Transverse colon (tissue), 4 donors: Measurements from ENCODE around the gene MTMR3. TPM values are rescaled to one million over a fixed set of nuclear protein-coding genes. Genes with fewer than 3 reads are reported as not detected.

Experiments used
- DNase-seq: peaks from one replicate; pipeline ENCODE4 v3.0.0-alpha.2; 2019
- H3K27ac ChIP-seq, 4 donors: fragments of 200-600 bp; sonication (generic); 2 replicates each; pipeline ENCODE4 v1.5.1; 2016 to 2018; ENCODE audit warnings: inconsistent platforms in 4 of 4
- H3K27me3 ChIP-seq: fragments of 200-600 bp; sonication (generic); 2 replicates; pipeline ENCODE4 v1.5.1; 2017; ENCODE audit warnings: inconsistent platforms
- H3K36me3 ChIP-seq, 4 donors: fragments of 200-600 bp; sonication (generic); 2 replicates each; pipeline ENCODE4 v1.5.1; 2017 to 2019; ENCODE audit warnings: inconsistent platforms in 4 of 4
- H3K4me1 ChIP-seq, 4 donors: fragments of 200-600 bp; sonication (generic); 2 replicates each; pipeline ENCODE4 v1.5.1; 2017 to 2020; ENCODE audit warnings: inconsistent platforms in 4 of 4
- H3K4me3 ChIP-seq, 4 donors: fragments of 200-600 bp; sonication (generic); 1 replicate in 1 of 4; 2 replicates in 3 of 4; pipeline versions ENCODE4 v1.5.1 to v1.6.1; 2017 to 2019; ENCODE audit warnings: inconsistent platforms in 4 of 4
- H3K9me3 ChIP-seq, 2 donors: fragments of 200-600 bp; sonication (generic); 2 replicates each; pipeline ENCODE4 v1.5.1; 2017 to 2019; ENCODE audit warnings: inconsistent platforms in 2 of 2
- CTCF ChIP-seq, 5 experiments: fragments of 200-600 bp in 3 of 5; fragments of 450-650 bp in 2 of 5; sonication (generic) in 3 of 5; IDR thresholded peaks; 1 replicate in 2 of 5; 2 replicates in 3 of 5; pipeline ENCODE4 v1.5.1; 2016 to 2017; ENCODE audit warnings: antibody characterized with exemption in 5 of 5, inconsistent platforms in 3 of 5, mild to moderate bottlenecking in 2 of 5, moderate library complexity in 1 of 5
- EP300 ChIP-seq: sonication (generic); formaldehyde crosslinking; IDR thresholded peaks from one replicate; pipeline ENCODE4 v1.6.1; 2017; ENCODE audit warnings: antibody characterized with exemption, low read depth
- POLR2A ChIP-seq: fragments of 450-650 bp; IDR thresholded peaks from one replicate; pipeline ENCODE4 v1.6.1; 2016; ENCODE audit warnings: antibody characterized with exemption, mild to moderate bottlenecking, moderate library complexity
- POLR2AphosphoS5 ChIP-seq, 3 donors: sonication (generic); formaldehyde crosslinking; IDR thresholded peaks; one replicate each; pipeline ENCODE4 v1.6.1; 2016; ENCODE audit warnings: antibody characterized with exemption in 3 of 3
- WGBS, 2 donors: methylation state at CpG; one replicate each; pipeline ENCODE4 v1.1.5; 2018; ENCODE audit warnings: low coverage in 1 of 2; 5-methylcytosine and 5-hydroxymethylcytosine counted together
- in situ Hi-C, 4 donors: fragments of 200-750 bp; cut with MboI; loops; one replicate each; pipeline versions ENCODE4 v1.15.0 to v1.15.1; 2017; ENCODE audit warnings: low sequenced_read_pairs in 3 of 4, low pct_ligation_motif_present in 1 of 4, low pct_unique_long_range_greater_than_20kb in 1 of 4
- intact Hi-C: fragments of 100-400 bp; cut with DNase I; formaldehyde crosslinking; loops from one replicate; pipeline ENCODE4 v1.15.1; 2023; ENCODE audit warnings: low total_unique reads
- total RNA-seq, 4 donors: library from RNA; depleted of rRNA; stranded (reverse); fragments of >200 nt; gene quantifications; one replicate each; pipeline ENCODE4 v1.1.0, GENCODE V29; 2016

Gene MTMR3
- total RNA-seq, 4 donors from 2014 or later, result 52.5 to 92.7 (median 70.2) TPM

DNA sequence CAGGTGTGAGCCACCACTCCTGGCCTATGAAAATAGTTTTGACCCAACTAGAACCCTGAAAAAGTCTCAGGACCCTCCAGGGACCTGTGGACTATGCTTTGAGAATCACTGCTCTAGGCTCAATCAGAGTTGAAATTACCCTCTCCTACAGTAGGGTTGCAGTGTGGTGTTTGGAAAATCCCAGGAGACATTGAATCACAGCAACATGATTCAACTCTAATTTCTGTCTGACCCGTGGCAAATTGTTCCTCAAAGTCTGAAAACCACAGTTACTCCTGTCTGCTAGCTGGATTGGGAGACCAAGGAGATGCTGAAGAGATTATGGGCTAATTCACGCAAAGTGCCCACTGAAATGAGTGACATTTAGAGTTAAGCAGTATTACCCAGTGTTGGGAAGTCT is 5.4 kb upstream of the MTMR3 start:
- no peaks in the 10 kb centered on the region for H3K27me3 ChIP-seq
- no peak for TF ChIP-seq POLR2A
- intact Hi-C loops, result no loop called here

DNA sequence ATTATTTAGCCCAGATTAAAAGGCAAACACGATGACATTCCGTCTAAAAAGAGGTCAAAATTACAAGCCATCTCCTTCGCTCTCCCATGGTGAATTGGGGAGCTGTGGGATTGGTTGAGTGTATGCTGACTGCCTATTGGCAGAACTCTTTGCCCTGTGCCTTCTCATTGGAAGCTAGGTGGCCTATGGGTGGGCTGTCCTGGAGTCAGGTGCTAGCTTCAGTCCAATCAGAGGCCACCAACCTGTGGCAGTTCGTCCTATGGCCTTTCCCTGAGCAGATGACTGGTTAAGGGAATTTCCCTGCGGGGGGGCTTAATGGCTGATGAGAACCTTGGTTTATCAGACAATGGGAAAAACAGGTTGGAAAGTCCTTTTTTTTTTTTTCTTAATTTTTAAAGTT is 3.2 kb upstream of the MTMR3 start:
- H3K27me3 ChIP-seq, result no peaks in the 10 kb centered on the region
- no peaks in the 10 kb centered on the region for H3K36me3 ChIP-seq
- no peak overlapping the region for H3K27ac ChIP-seq
- no peaks in the 10 kb centered on the region for H3K9me3 ChIP-seq
- DNase-seq, result no peak
- peaks cover 4 to 11% (median 10%) of the 10 kb centered on the region in 4 donors for H3K4me1 ChIP-seq
- intact Hi-C loops (loop anchor here (5.0 kb wide), 1 partner anchor 118 kb away; no protein-coding TSS in a partner anchor), in situ Hi-C loops (loop anchor here in 1 of 4 donors (25.0 kb wide), 1 partner anchor 108 kb away; no protein-coding TSS in a partner anchor)
- H3K4me3 ChIP-seq, result no peak overlapping the region
- 86 to 94% methylated on average over 3 to 5 of the region's 5 CpGs for WGBS, 2 donors
- TF ChIP-seq EP300 (no peak), POLR2AphosphoS5 (IDR thresholded peaks at IDR 0.05) (no peak), POLR2A (no peak), CTCF (IDR thresholded peaks at IDR 0.05) (no peak)

More for the DNA sequence above, 5.4 kb upstream of the MTMR3 start:
- 74% methylated on average over 2 of the region's 2 CpGs; no CpG with 5 or more reads in 1 of the 2 donors for whole genome bisulfite sequencing, 2 donors
- Histone ChIP-seq H3K36me3 (no peaks in the 10 kb centered on the region), H3K4me3 (no peak overlapping the region), H3K27ac (no peak overlapping the region), H3K9me3 (no peaks in the 10 kb centered on the region), H3K4me1 (peaks cover 0 to under 1% (median under 1%) of the 10 kb centered on the region in 4 donors)
- no peak for DNase-seq
- in situ Hi-C loops, result loop anchor here in 1 of 4 donors (25.0 kb wide), 1 partner anchor 110 kb away; no protein-coding TSS in a partner anchor

DNA sequence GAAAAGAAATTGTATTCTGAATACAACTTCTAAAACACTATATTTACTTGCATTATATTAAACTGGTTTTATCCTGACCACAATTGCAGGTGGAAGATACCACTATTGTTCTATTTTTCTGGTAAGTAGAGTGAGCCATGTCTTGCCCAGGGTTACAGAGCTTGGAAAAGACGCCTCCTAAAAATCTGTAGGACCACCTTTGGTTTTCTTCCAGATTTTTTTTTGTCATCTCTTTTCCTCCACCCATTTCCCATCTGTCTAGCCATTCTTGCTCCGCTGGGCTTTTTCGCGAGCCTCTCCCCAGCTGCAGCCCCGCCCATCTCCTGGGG is 294 bp upstream of the MTMR3 start:
- peak overlapping the region; percentile 96 to 99 (median 98) for H3K27ac ChIP-seq

GRCh38 chr22:29883775-29884097 is 762 bp downstream of the MTMR3 start:
- Histone ChIP-seq H3K4me3 (peak overlapping the region; percentile 95 to 97 (median 95)), H3K27ac (peak overlapping the region; percentile 96 to 99 (median 98)), H3K9me3 (no peaks in the 10 kb centered on the region), H3K4me1 (peaks cover 12 to 40% (median 23%) of the 10 kb centered on the region in 4 donors), H3K27me3 (no peaks in the 10 kb centered on the region), H3K36me3 (no peaks in the 10 kb centered on the region)
- no peak for DNase-seq
- intact Hi-C loops, result loop anchor here (5.0 kb wide), 1 partner anchor 114 kb away; no protein-coding TSS in a partner anchor
- in situ Hi-C loops, result loop anchor here in 1 of 4 donors (25.0 kb wide), 1 partner anchor 104 kb away; no protein-coding TSS in a partner anchor
- WGBS, 2 donors, result 0 to 7% methylated on average over 2 to 4 of the region's 14 CpGs
- TF ChIP-seq POLR2A (no peak), EP300 (no peak), POLR2AphosphoS5 (IDR thresholded peaks at IDR 0.05) (no peak), CTCF (IDR thresholded peaks at IDR 0.05) (no peak)

More for the DNA sequence above, 294 bp upstream of the MTMR3 start:
- intact Hi-C loops (loop anchor here (5.0 kb wide), 1 partner anchor 115 kb away; no protein-coding TSS in a partner anchor), in situ Hi-C loops (loop anchor here in 1 of 4 donors (25.0 kb wide), 1 partner anchor 105 kb away; no protein-coding TSS in a partner anchor)
- Histone ChIP-seq H3K4me3 (peak overlapping the region in 2 of 4 donors; percentile 95 to 97), H3K9me3 (no peaks in the 10 kb centered on the region), H3K4me1 (peaks cover 12 to 40% (median 23%) of the 10 kb centered on the region in 4 donors), H3K36me3 (no peaks in the 10 kb centered on the region), H3K27me3 (no peaks in the 10 kb centered on the region)
- DNase-seq, result no peak
- WGBS, 2 donors, result 1 to 14% methylated on average over 1 to 5 of the region's 5 CpGs
- no peak for TF ChIP-seq EP300
- no peak for TF ChIP-seq CTCF (IDR thresholded peaks at IDR 0.05)
- TF ChIP-seq POLR2A, result no peak
- no peak for TF ChIP-seq POLR2AphosphoS5 (IDR thresholded peaks at IDR 0.05)
